H1 (cell line): ENCODE data around the gene PLA2R1. TPM values are rescaled to one million over a fixed set of nuclear protein-coding genes. Genes with fewer than 3 reads are reported as not detected.

Source experiments
- CTCF ChIA-PET: fragments of 300-600 bp; sonication (Branson Sonifier 250); formaldehyde crosslinking; loops from one replicate; lab custom pipeline; 2021; ENCODE audit not compliant: partially characterized antibody; lab: Charles Lee
- POLR2A ChIA-PET: fragments of 300-600 bp; sonication (Branson Sonifier 250); formaldehyde crosslinking; loops from one replicate; lab custom pipeline; 2021; ENCODE audit warnings: inconsistent platforms; ENCODE audit not compliant: partially characterized antibody; lab: Charles Lee
- DNase-seq, 2 experiments: peaks; one replicate each; pipeline versions ENCODE4 v3.0.0 to v3.0.0-alpha.2; 2010 to 2022; ENCODE audit warnings: low spot score in 2 of 2, low read depth in 1 of 2, mixed read lengths in 1 of 2
- FAIRE-seq: peaks from 2 replicates; lab custom pipeline; 2011; peaks lifted over from hg19 to GRCh38; lab: Jason Lieb, UNC
- H2AFZ ChIP-seq: 2 replicates; pipeline ENCODE4 v1.8.1; 2012; ENCODE audit warnings: low read length, inconsistent platforms
- H2AK5ac ChIP-seq: 2 replicates; pipeline ENCODE4 v1.6.1; 2013; ENCODE audit warnings: low read depth, low read length
- H2BK120ac ChIP-seq: replicated peaks from 2 replicates; pipeline ENCODE3; 2013; ENCODE audit warnings: low read depth, low read length, inconsistent platforms
- H2BK12ac ChIP-seq: 2 replicates; pipeline ENCODE4 v1.6.1; 2013; ENCODE audit warnings: low read depth, low read length
- H2BK15ac ChIP-seq: 2 replicates; pipeline ENCODE4 v1.6.1; 2013; ENCODE audit warnings: low read length
- H2BK20ac ChIP-seq: 2 replicates; pipeline ENCODE4 v1.6.1; 2013; ENCODE audit warnings: low read length
- H2BK5ac ChIP-seq: 2 replicates; pipeline ENCODE4 v1.6.1; 2013; ENCODE audit warnings: low read depth, low read length
- H3K14ac ChIP-seq: 2 replicates; pipeline ENCODE4 v1.6.1; 2013; ENCODE audit warnings: inconsistent platforms; ENCODE audit not compliant: insufficient read length
- H3K18ac ChIP-seq: 2 replicates; pipeline ENCODE4 v1.6.1; 2013; ENCODE audit warnings: low read length; ENCODE audit errors: extremely low read depth
- H3K23ac ChIP-seq: 2 replicates; pipeline ENCODE4 v1.6.1; 2013; ENCODE audit warnings: inconsistent platforms; ENCODE audit not compliant: insufficient read length
- H3K23me2 ChIP-seq: 2 replicates; pipeline ENCODE4 v1.6.1; 2013; ENCODE audit warnings: low read depth, low read length
- H3K27ac ChIP-seq: 2 replicates; pipeline ENCODE4 v1.6.1; 2011; ENCODE audit warnings: low read depth, low read length, inconsistent platforms
- H3K27me3 ChIP-seq, 4 experiments: replicated peaks in 1 of 4; 1 replicate in 1 of 4; 2 replicates in 3 of 4; pipeline versions ENCODE4 v1.6.1 to v1.8.1; 2011 to 2013; ENCODE audit warnings: low read length in 3 of 4, mild to moderate bottlenecking in 3 of 4, inconsistent platforms in 2 of 4, mixed read lengths in 2 of 4, moderate library complexity in 1 of 4; ENCODE audit not compliant: control insufficient read depth in 3 of 4, insufficient read depth in 3 of 4; ENCODE audit errors: extremely low read depth in 1 of 4
- H3K36me3 ChIP-seq, 4 experiments: 2 replicates each; pipeline versions ENCODE4 v1.6.1 to v1.8.1; 2011 to 2013; ENCODE audit warnings: mild to moderate bottlenecking in 4 of 4, low read length in 3 of 4, moderate library complexity in 2 of 4, control low read depth in 1 of 4, inconsistent platforms in 1 of 4; ENCODE audit not compliant: insufficient read depth in 4 of 4, control insufficient read depth in 2 of 4
- H3K4ac ChIP-seq: replicated peaks from 2 replicates; pipeline ENCODE3; 2013; ENCODE audit warnings: low read length, low read depth, mixed read lengths, inconsistent platforms; ENCODE audit not compliant: insufficient read length
- H3K4me1 ChIP-seq, 4 experiments: replicated peaks in 1 of 4; 1 replicate in 1 of 4; 2 replicates in 3 of 4; pipeline versions ENCODE4 v1.6.1 to v1.8.1; 2011 to 2013; ENCODE audit warnings: low read length in 3 of 4, inconsistent platforms in 2 of 4, mixed read lengths in 1 of 4; ENCODE audit not compliant: insufficient read depth in 4 of 4, control insufficient read depth in 3 of 4
- H3K4me2 ChIP-seq, 2 experiments: 2 replicates each; pipeline versions ENCODE4 v1.6.1 to v1.8.1; 2011 to 2013; ENCODE audit warnings: low read depth in 2 of 2, low read length in 2 of 2, control low read depth in 1 of 2, inconsistent platforms in 1 of 2, mild to moderate bottlenecking in 1 of 2; ENCODE audit not compliant: insufficient read depth in 1 of 2
- H3K4me3 ChIP-seq, 4 experiments: fragments of 200-600, 300-600 bp in 1 of 4; sonication (generic), shearing (Covaris generic), sonication (Bioruptor Twin) in 1 of 4; 2 replicates each; pipeline versions ENCODE4 v1.5.1 to v1.8.1; 2011 to 2016; ENCODE audit warnings: low read length in 4 of 4, low read depth in 3 of 4, control low read depth in 2 of 4, inconsistent platforms in 2 of 4, mild to moderate bottlenecking in 2 of 4, mixed read lengths in 1 of 4, moderate library complexity in 1 of 4; ENCODE audit not compliant: insufficient read depth in 2 of 4; ENCODE audit errors: extremely low read depth in 1 of 4
- H3K56ac ChIP-seq: replicated peaks from 2 replicates; pipeline ENCODE3; 2013; ENCODE audit warnings: low read depth, mild to moderate bottlenecking, mixed read lengths, low read length, inconsistent platforms; ENCODE audit not compliant: insufficient read length
- H3K79me1 ChIP-seq: 2 replicates; pipeline ENCODE4 v1.6.1; 2013; ENCODE audit warnings: low read depth, low read length, control low read depth
- H3K79me2 ChIP-seq, 2 experiments: 2 replicates each; pipeline versions ENCODE4 v1.6.1 to v1.8.1; 2012 to 2013; ENCODE audit warnings: low read length in 2 of 2, mild to moderate bottlenecking in 2 of 2, inconsistent platforms in 1 of 2; ENCODE audit not compliant: insufficient read depth in 2 of 2, control insufficient read depth in 1 of 2
- H3K9ac ChIP-seq, 4 experiments: replicated peaks in 1 of 4; 1 replicate in 1 of 4; 2 replicates in 3 of 4; pipeline versions ENCODE4 v1.6.1 to v1.8.1; 2011 to 2013; ENCODE audit warnings: low read depth in 3 of 4, low read length in 3 of 4, control low read depth in 2 of 4, mild to moderate bottlenecking in 2 of 4, moderate library complexity in 2 of 4, inconsistent platforms in 1 of 4; ENCODE audit errors: extremely low read depth in 1 of 4
- H3K9me3 ChIP-seq, 2 experiments: 2 replicates each; pipeline versions ENCODE4 v1.6.1 to v1.8.1; 2012 to 2013; ENCODE audit warnings: mild to moderate bottlenecking in 2 of 2, moderate library complexity in 2 of 2, control low read depth in 1 of 2, inconsistent platforms in 1 of 2, low read depth in 1 of 2, low read length in 1 of 2, mixed read lengths in 1 of 2; ENCODE audit not compliant: insufficient read depth in 2 of 2
- H4K20me1 ChIP-seq, 2 experiments: replicated peaks in 1 of 2; 2 replicates each; pipeline versions ENCODE3 to v1.8.1; 2011 to 2013; ENCODE audit warnings: inconsistent platforms in 2 of 2, low read length in 2 of 2, mild to moderate bottlenecking in 1 of 2; ENCODE audit not compliant: insufficient read depth in 2 of 2, control insufficient read depth in 1 of 2
- H4K5ac ChIP-seq: 2 replicates; pipeline ENCODE4 v1.6.1; 2013; ENCODE audit warnings: low read length, low read depth, mixed read lengths, inconsistent platforms; ENCODE audit not compliant: insufficient read length
- H4K8ac ChIP-seq: 2 replicates; pipeline ENCODE4 v1.8.0; 2013; ENCODE audit warnings: mild to moderate bottlenecking, moderate library complexity, low read length, inconsistent platforms; ENCODE audit not compliant: insufficient read depth; ENCODE audit errors: extremely low read depth
- H4K91ac ChIP-seq: replicated peaks from 2 replicates; pipeline ENCODE3; 2013; ENCODE audit warnings: low read length, mixed read lengths, inconsistent platforms; ENCODE audit not compliant: insufficient read length
- ASH2L ChIP-seq: fragments of 200-600, 300-600 bp; sonication (generic); IDR thresholded peaks from one replicate; pipeline ENCODE4 v1.7.1; 2017; ENCODE audit warnings: low read length
- BCL11A ChIP-seq, 2 experiments: IDR thresholded peaks; one replicate each; pipeline ENCODE4 v1.6.1; 2011; ENCODE audit warnings: low read depth in 2 of 2, low read length in 2 of 2, mild to moderate bottlenecking in 2 of 2
- CBX5 ChIP-seq: fragments of 300-800, 300-1000 bp; sonication (generic); IDR thresholded peaks from 2 replicates; pipeline ENCODE4 v1.7.1; 2016; ENCODE audit warnings: antibody characterized with exemption, low read length, low read depth
- CBX8 ChIP-seq: fragments of 300-800, 300-1000 bp; sonication (generic); IDR thresholded peaks from 2 replicates; pipeline ENCODE4 v1.7.1; 2016; ENCODE audit warnings: low read depth, low read length, borderline replicate concordance
- CEBPB ChIP-seq: IDR thresholded peaks from 2 replicates; pipeline ENCODE4 v1.6.1; 2012; ENCODE audit warnings: low read depth, low read length
- EGR1 ChIP-seq: IDR thresholded peaks from 2 replicates; pipeline ENCODE4 v1.6.1; 2011; ENCODE audit warnings: low read depth, low read length, borderline replicate concordance
- EP300 ChIP-seq, 2 experiments: IDR thresholded peaks; 1 replicate in 1 of 2; 2 replicates in 1 of 2; pipeline ENCODE4 v1.6.1; 2011 to 2012; ENCODE audit warnings: low read depth in 2 of 2, low read length in 2 of 2, mild to moderate bottlenecking in 2 of 2, borderline replicate concordance in 1 of 2, inconsistent platforms in 1 of 2, moderate library complexity in 1 of 2
- GABPA ChIP-seq: IDR thresholded peaks from 2 replicates; pipeline ENCODE4 v1.6.1; 2011; ENCODE audit warnings: mild to moderate bottlenecking, low read length, moderate library complexity, borderline replicate concordance; ENCODE audit not compliant: insufficient read depth
- HDAC6 ChIP-seq: IDR thresholded peaks from one replicate; pipeline ENCODE4 v1.7.1; 2012; ENCODE audit warnings: low read depth, mild to moderate bottlenecking, inconsistent platforms, low read length, moderate library complexity
- JUN ChIP-seq: IDR thresholded peaks from 2 replicates; pipeline ENCODE4 v1.6.1; 2011; ENCODE audit warnings: low read depth, mild to moderate bottlenecking, improper control_type of control experiment, low read length
- JUND ChIP-seq: IDR thresholded peaks from 2 replicates; pipeline ENCODE4 v1.6.1; 2011; ENCODE audit warnings: mild to moderate bottlenecking, improper control_type of control experiment, low read length
- NRF1 ChIP-seq: IDR thresholded peaks from 2 replicates; pipeline ENCODE4 v1.6.1; 2011; ENCODE audit warnings: mild to moderate bottlenecking, low read depth, low read length, improper control_type of control experiment
- RFX5 ChIP-seq: IDR thresholded peaks from 2 replicates; pipeline ENCODE4 v1.6.1; 2011; ENCODE audit warnings: low read depth, low read length, improper control_type of control experiment, borderline replicate concordance
- SIX5 ChIP-seq: IDR thresholded peaks from 2 replicates; pipeline ENCODE4 v1.6.1; 2011; ENCODE audit warnings: mild to moderate bottlenecking, low read depth, low read length
- SP1 ChIP-seq: IDR thresholded peaks from 2 replicates; pipeline ENCODE4 v1.6.1; 2011; ENCODE audit warnings: low read depth, low read length
- WGBS, 2 experiments: shearing (Covaris generic) in 1 of 2; methylation state at CpG; one replicate each; pipeline versions ENCODE4 v1.1.6 to v1.1.7; 2013 to 2015; ENCODE audit warnings: low lambda C conversion rate in 2 of 2, mixed read lengths in 2 of 2, inconsistent platforms in 1 of 2, low coverage in 1 of 2, missing lambda C conversion rate in 1 of 2; ENCODE audit not compliant: insufficient replicate concordance in 2 of 2, insufficient coverage in 1 of 2, insufficient read length in 1 of 2; ENCODE audit errors: extremely low coverage in 1 of 2, missing lambda C conversion rate in 1 of 2; 5-methylcytosine and 5-hydroxymethylcytosine counted together
- polyA plus RNA-seq, 7 experiments: library from polyadenylated mRNA; depleted of rRNA in 3 of 7; stranded (reverse) in 5 of 7; unstranded in 2 of 7; fragments of >200 nt in 5 of 7; fragments of 200-250 nt in 2 of 7; gene quantifications; 1 replicate in 5 of 7; 2 replicates in 1 of 7; 4 replicates in 1 of 7; pipeline versions ENCODE4 v1.2.1 to v1.2.3, GENCODE V29; 2011 to 2013; ENCODE audit warnings: missing spikeins in 2 of 7, mixed read lengths in 2 of 7
- total RNA-seq: library from RNA; stranded (reverse); fragmentation: NEBNext Ultra II Directional; extraction: Animal tissue kit (Norgen Biotek cat#: 25700); gene quantifications from 2 replicates; pipeline ENCODE4 v1.2.1, GENCODE V29; 2021

The PLA2R1 gene
- total and polyA plus RNA-seq, 2 of the 8 experiments (the other 6 are each of a cell fraction or from before 2014, with no cell fraction given) = 0.65 to 1.5 TPM

- H2BK5ac ChIP-seq = no peak overlapping the region
Observed at GRCh38 chr2:160064916-160065315, 2.5 kb upstream of the PLA2R1 start.

More at GRCh38 chr2:160064916-160065315, 2.5 kb upstream of the PLA2R1 start:
- Histone ChIP-seq H2BK20ac (no peak overlapping the region), H3K4me3 (no peak overlapping the region), H3K23me2 (peaks cover 11% of the 10 kb centered on the region; the same call in 1 of the 2 replicates), H2AK5ac (no peak overlapping the region), H3K36me3 (peaks cover 0 to 8% (median 0%) of the 10 kb centered on the region in 4 experiments; a peak in 2 of 8 replicates), H2BK120ac (no peak overlapping the region), H3K23ac (no peak overlapping the region), H4K8ac (no peak overlapping the region), H3K79me2 (no peaks in the 10 kb centered on the region), H3K4me1 (peaks cover 4 to 8% (median 5%) of the 10 kb centered on the region in 4 experiments; a peak in 6 of 7 replicates), H3K18ac (no peak overlapping the region), H3K4me2 (no peak overlapping the region), H4K20me1 (no peaks in the 10 kb centered on the region), H3K9ac (no peak overlapping the region), H4K91ac (no peak overlapping the region), H3K14ac (no peak overlapping the region), H2AFZ (no peak overlapping the region), H2BK12ac (no peak overlapping the region), H4K5ac (no peak overlapping the region), H2BK15ac (no peak overlapping the region), H3K56ac (no peak overlapping the region), H3K9me3 (peaks cover 7 to 17% of the 10 kb centered on the region in 2 experiments; a peak in 2 of 4 replicates), H3K79me1 (no peaks in the 10 kb centered on the region), H3K27me3 (peaks cover 0 to 18% (median 17%) of the 10 kb centered on the region in 4 experiments; a peak in 6 of 7 replicates), H3K4ac (no peak overlapping the region), H3K27ac (no peak overlapping the region)
- FAIRE-seq = no peak
- no peak for DNase-seq
- no peak for TF ChIP-seq RFX5
- TF ChIP-seq ASH2L = no peak
- TF ChIP-seq JUND = no peak
- TF ChIP-seq CBX5 = no peak
- no peak for TF ChIP-seq CEBPB
- no peak for TF ChIP-seq SP1
- TF ChIP-seq SIX5 = no peak
- TF ChIP-seq EP300 (IDR thresholded peaks at IDR 0.05; ENCODE audit: borderline replicate concordance in 1 of 2, low read depth in 2 of 2, low read length in 2 of 2) = no peak
- TF ChIP-seq CBX8 = no peak
- TF ChIP-seq BCL11A (IDR thresholded peaks at IDR 0.05; ENCODE audit: low read depth in 2 of 2, low read length in 2 of 2) = no peak
- no peak for TF ChIP-seq GABPA
- TF ChIP-seq JUN = no peak
- no peak for TF ChIP-seq NRF1
- TF ChIP-seq EGR1 = no peak
- TF ChIP-seq HDAC6 = no peak
- WGBS, 2 experiments = 86% methylated on average over 1 of the region's 1 CpG; no CpG with 5 or more reads in 1 of the 2 experiments
- POLR2A ChIA-PET = no interaction called here
- CTCF ChIA-PET = interaction anchor here (0.8 to 1.1 kb wide), 2 partner anchors 20 to 929 kb away, joined by 3 to 4 read pairs; no protein-coding TSS in a partner anchor
